ENCODE data around the gene ITGB1BP2. TPM values are rescaled to one million over a fixed set of nuclear protein-coding genes. Genes with fewer than 3 reads are reported as not detected.

ITGB1BP2 gene
- total RNA-seq, 1 experiment from 2014 or later: 3.5 TPM

- TF ChIP-seq MAX (IDR thresholded peaks at IDR 0.05) (peak; percentile 59), SIN3A (IDR thresholded peaks at IDR 0.05; ENCODE audit: low read depth) (no peak), EGR1 (IDR thresholded peaks at IDR 0.05; ENCODE audit: low read depth) (no peak), RAD21 (IDR thresholded peaks at IDR 0.05; ENCODE audit: low read depth) (no peak)
These were observed 18.0 kb upstream of the ITGB1BP2 start, which contains the start of gene NONO (continued) for GRCh38 chrX:71283403-71284143.

GRCh38 chrX:71285929-71286328 is 15.6 kb upstream of the ITGB1BP2 start:
- Histone ChIP-seq H3K9ac (ENCODE audit: low read length) (no peak overlapping the region), H3K79me2 (ENCODE audit: insufficient read depth, low read length) (peaks cover 74% of the 10 kb centered on the region), H4K20me1 (ENCODE audit: insufficient read depth) (peaks cover 18% of the 10 kb centered on the region; the same call in 1 of the 2 replicates), H3K9me2 (ENCODE audit: insufficient read depth) (no peaks in the 10 kb centered on the region), H3K27ac (ENCODE audit: low read depth, low read length) (no peak overlapping the region), H3K4me3 (replicated peaks in 1 of 2; ENCODE audit: low read depth in 1 of 2, low read length in 2 of 2) (no peak overlapping the region), H3K27me3 (ENCODE audit: insufficient read depth, low read length) (no peaks in the 10 kb centered on the region), H2AFZ (ENCODE audit: low read depth, low read length, poor library complexity, severe bottlenecking) (no peak overlapping the region), H3K4me1 (ENCODE audit: control insufficient read depth in 1 of 2, insufficient read depth in 2 of 2, low read length in 2 of 2) (peaks cover 4 to 20% of the 10 kb centered on the region in 2 experiments; a peak in 3 of 4 replicates), H3K4me2 (ENCODE audit: low read length) (peak overlapping the region; percentile 75; the same call in 1 of the 2 replicates), H3K36me3 (ENCODE audit: control insufficient read depth in 1 of 2, insufficient read depth in 2 of 2, low read length in 2 of 2) (peaks cover 6 to 7% of the 10 kb centered on the region in 2 experiments; a peak in 3 of 4 replicates), H3K9me3 (ENCODE audit: control insufficient read depth in 1 of 2, insufficient read depth in 1 of 2, low read depth in 1 of 2, low read length in 2 of 2) (no peaks in the 10 kb centered on the region)
- intact Hi-C loops (cut with micrococcal nuclease): no loop called here
- no TSS peak for BruUV-seq (replicated peaks)
- DNase-seq (ENCODE audit: low read depth, low spot score) (no peak), ATAC-seq (no peak)
- ChIA-PET CTCF (no interaction called here), POLR2A (no interaction called here), RAD21 (ENCODE audit: low non-redundant PET in 1 of 2, low total read pairs in 2 of 2, uncharacterized antibody in 2 of 2, unreplicated experiment in 2 of 2) (no interaction called here)
- TF ChIP-seq SIN3A (IDR thresholded peaks at IDR 0.05; ENCODE audit: low read depth) (no peak), MAX (IDR thresholded peaks at IDR 0.05) (no peak), CEBPB (IDR thresholded peaks at IDR 0.05; ENCODE audit: low read depth) (no peak), SRF (IDR thresholded peaks at IDR 0.05; ENCODE audit: low read depth) (no peak), EZH2phosphoT487 (IDR thresholded peaks at IDR 0.05; ENCODE audit: borderline replicate concordance) (no peak), EZH2 (IDR thresholded peaks at IDR 0.05) (no peak), CTCF (IDR thresholded peaks at IDR 0.05 in 2 of 3, conservative IDR thresholded peaks at IDR 0.05 in 1 of 3; ENCODE audit: borderline replicate concordance in 1 of 3, insufficient read depth in 1 of 3, low read depth in 2 of 3, low read length in 2 of 3) (no peak), YY1 (IDR thresholded peaks at IDR 0.05; ENCODE audit: extremely low read depth, insufficient replicate concordance, low read depth, low read length) (no peak), ATF3 (IDR thresholded peaks at IDR 0.05) (no peak), ZNF274 (IDR thresholded peaks at IDR 0.05; ENCODE audit: low read depth, low read length) (no peak), POLR2AphosphoS5 (IDR thresholded peaks at IDR 0.05; ENCODE audit: low read depth, low read length) (no peak), RAD21 (IDR thresholded peaks at IDR 0.05; ENCODE audit: low read depth) (no peak), TCF7L2 (IDR thresholded peaks at IDR 0.05; ENCODE audit: borderline replicate concordance, extremely low read depth, insufficient read depth, insufficient read length) (no peak), POLR2A (IDR thresholded peaks at IDR 0.05; ENCODE audit: borderline replicate concordance, extremely low read depth, insufficient read depth, insufficient read length) (no peak), ZBTB33 (IDR thresholded peaks at IDR 0.05; ENCODE audit: extremely low read depth, insufficient replicate concordance, low read length) (no peak)
